Erythroblast (primary cell): ENCODE data around the gene ITGAV.

Experiments used
- GATA1 ChIP-seq: IDR thresholded peaks from 2 replicates; pipeline ENCODE4 v1.6.1; 2011; ENCODE audit warnings: low read depth, mild to moderate bottlenecking, control low read depth, low read length, moderate library complexity
- POLR2A ChIP-seq: IDR thresholded peaks from 2 replicates; pipeline ENCODE4 v1.6.1; 2011; ENCODE audit warnings: mild to moderate bottlenecking, low read length

DNA sequence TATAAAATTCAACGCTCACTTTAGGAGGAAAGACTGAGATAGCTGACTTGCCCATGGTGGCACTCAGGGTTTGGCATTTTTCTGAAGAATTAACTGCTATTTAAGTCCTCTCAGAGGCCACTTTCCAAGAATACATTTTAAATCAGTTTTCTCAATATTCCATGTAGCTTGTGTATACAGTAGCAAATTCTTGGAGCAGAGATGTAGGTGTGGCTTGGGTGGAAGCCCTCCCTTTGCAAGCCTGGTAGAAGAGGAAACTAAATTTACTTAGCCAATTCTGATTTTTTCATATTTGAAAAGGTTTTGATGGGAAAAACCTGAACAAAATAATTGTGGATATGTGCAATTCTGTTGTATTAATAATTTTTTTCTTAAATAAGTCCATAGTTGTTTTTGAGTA lies 14.0 kb upstream of the ITGAV start:
- TF ChIP-seq POLR2A = no peak
- TF ChIP-seq GATA1 = no peak
